AG04450 (cell line): ENCODE measurements around the gene DCLK2. TPM values are rescaled to one million over a fixed set of nuclear protein-coding genes. Genes with fewer than 3 reads are reported as not detected.

Experiments used
- CTCF ChIA-PET: fragments of 300-600, 350-600 bp; formaldehyde crosslinking; extraction: SDS; loops from one replicate; lab custom pipeline; 2022; ENCODE audit warnings: antibody characterized with exemption, inconsistent platforms; lab: Charles Lee
- POLR2A ChIA-PET: fragments of 350-600 bp; formaldehyde crosslinking; extraction: SDS; loops from one replicate; lab custom pipeline; 2021; ENCODE audit warnings: antibody characterized with exemption, inconsistent platforms; lab: Yijun Ruan, JAX
- DNase-seq: peaks from one replicate; pipeline ENCODE4 v3.0.0-alpha.2; 2011; ENCODE audit warnings: low read depth, low spot score
- H3K27ac ChIP-seq: one replicate; pipeline ENCODE4 v1.5.1; 2012; ENCODE audit warnings: low read depth, low read length, control low read depth
- H3K27me3 ChIP-seq: one replicate; pipeline ENCODE4 v1.6.0; 2012; ENCODE audit warnings: low read length; ENCODE audit not compliant: control insufficient read depth, insufficient read depth
- H3K4me3 ChIP-seq: 2 replicates; pipeline ENCODE4 v1.5.1; 2011; ENCODE audit warnings: mild to moderate bottlenecking, low read depth, low read length, control low read depth
- H3K9me3 ChIP-seq: 2 replicates; pipeline ENCODE4 v1.5.1; 2012; ENCODE audit warnings: low read length; ENCODE audit not compliant: control insufficient read depth, insufficient read depth
- CTCF ChIP-seq: IDR thresholded peaks from 2 replicates; pipeline ENCODE4 v1.5.1; 2011; ENCODE audit warnings: low read depth, low read length, control low read depth, inconsistent platforms
- polyA plus RNA-seq: library from polyadenylated mRNA; depleted of rRNA; stranded (reverse); fragments of >200 nt; gene quantifications from 2 replicates; pipeline ENCODE4 v1.2.3, GENCODE V29; 2011

The DCLK2 gene
- polyA plus RNA-seq, 1 experiment, result 7.3 TPM

DNA sequence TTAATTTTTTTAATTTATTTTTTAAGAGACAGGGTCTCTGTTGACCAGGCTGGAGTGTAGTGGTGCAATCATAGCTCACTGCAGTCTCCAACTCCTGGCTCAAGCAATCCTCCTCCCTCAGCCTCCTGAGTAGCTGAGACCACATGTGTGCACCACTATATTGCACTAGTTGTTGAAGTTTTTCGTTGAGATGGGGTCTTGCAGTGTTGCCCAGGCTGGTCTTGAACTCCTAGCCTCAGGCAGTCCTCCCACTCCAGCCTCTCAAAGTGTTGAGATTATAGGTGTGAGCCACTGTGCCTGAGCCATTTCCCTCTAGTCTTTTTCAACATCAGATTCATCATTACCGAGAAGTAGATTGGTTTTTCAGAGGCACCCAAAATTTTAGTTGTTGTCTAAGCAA, 165.7 kb downstream of the DCLK2 start:
- POLR2A ChIA-PET, result interaction anchor here (0.7 to 1.3 kb wide), 4 partner anchors 15 to 165 kb away, joined by 3 to 8 read pairs (median 4); no protein-coding TSS in a partner anchor

GRCh38 chr4:150244600-150244999, 166.4 kb downstream of the DCLK2 start:
- Histone ChIP-seq H3K27me3 (no peaks in the 10 kb centered on the region), H3K9me3 (no peaks in the 10 kb centered on the region), H3K27ac (no peak overlapping the region), H3K4me3 (no peak overlapping the region)
- no peak for TF ChIP-seq CTCF
- POLR2A ChIA-PET, result interaction anchor here (0.6 to 1.3 kb wide), 4 partner anchors 19 to 535 kb away, joined by 3 to 5 read pairs (median 3); no protein-coding TSS in a partner anchor
- DNase-seq, result no peak
- CTCF ChIA-PET, result interaction anchor here (0.7 to 4.6 kb wide), 14 partner anchors 14 to 622 kb away, joined by 3 to 54 read pairs (median 17); no protein-coding TSS in a partner anchor

More for the DNA sequence above, 165.7 kb downstream of the DCLK2 start:
- TF ChIP-seq CTCF, result no peak
- DNase-seq, result no peak
- Histone ChIP-seq H3K4me3 (no peak overlapping the region), H3K27ac (no peak overlapping the region), H3K9me3 (no peaks in the 10 kb centered on the region), H3K27me3 (no peaks in the 10 kb centered on the region)
- CTCF ChIA-PET, result interaction anchor here (0.6 to 4.6 kb wide), 30 partner anchors 8 to 1248 kb away, joined by 3 to 54 read pairs (median 8); no protein-coding TSS in a partner anchor

DNA sequence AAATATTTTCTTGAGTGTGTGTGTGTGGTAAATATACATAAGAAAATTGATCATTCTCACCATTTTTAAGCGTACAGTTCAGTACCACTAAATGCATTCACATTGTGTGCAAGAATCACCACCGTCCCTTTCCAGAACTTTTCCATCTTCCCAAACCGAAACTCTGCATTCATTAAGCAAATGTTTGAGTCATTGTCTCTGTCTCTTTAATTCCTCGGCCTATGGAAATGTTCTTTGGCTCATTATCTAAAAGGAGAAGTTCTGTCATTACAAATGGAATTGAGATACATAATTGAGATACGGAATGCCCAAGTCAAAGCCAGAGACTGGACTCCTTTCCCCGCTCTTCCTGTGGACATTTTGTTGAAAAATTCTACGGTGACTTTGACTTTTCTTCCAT, 168.9 kb downstream of the DCLK2 start:
- ChIA-PET CTCF (interaction anchor here (2.3 kb wide), 1 partner anchor 620 kb away, joined by 14 read pairs; no protein-coding TSS in a partner anchor), POLR2A (no interaction called here)
- Histone ChIP-seq H3K27ac (no peak overlapping the region), H3K9me3 (no peaks in the 10 kb centered on the region), H3K27me3 (no peaks in the 10 kb centered on the region), H3K4me3 (no peak overlapping the region)
- no peak for DNase-seq
- TF ChIP-seq CTCF, result no peak

- Histone ChIP-seq H3K9me3 (no peaks in the 10 kb centered on the region), H3K4me3 (no peak overlapping the region), H3K27me3 (no peaks in the 10 kb centered on the region), H3K27ac (no peak overlapping the region)
- ChIA-PET CTCF (interaction anchor here (0.6 to 2.3 kb wide), 3 partner anchors 25 to 619 kb away, joined by 3 to 14 read pairs (median 3); no protein-coding TSS in a partner anchor), POLR2A (interaction anchor here (0.6 kb wide), 1 partner anchor 19 kb away, joined by 4 read pairs; no protein-coding TSS in a partner anchor)
- no peak for DNase-seq
- TF ChIP-seq CTCF, result no peak
Observed at GRCh38 chr4:150248181-150248580, 169.9 kb downstream of the DCLK2 start.

DNA sequence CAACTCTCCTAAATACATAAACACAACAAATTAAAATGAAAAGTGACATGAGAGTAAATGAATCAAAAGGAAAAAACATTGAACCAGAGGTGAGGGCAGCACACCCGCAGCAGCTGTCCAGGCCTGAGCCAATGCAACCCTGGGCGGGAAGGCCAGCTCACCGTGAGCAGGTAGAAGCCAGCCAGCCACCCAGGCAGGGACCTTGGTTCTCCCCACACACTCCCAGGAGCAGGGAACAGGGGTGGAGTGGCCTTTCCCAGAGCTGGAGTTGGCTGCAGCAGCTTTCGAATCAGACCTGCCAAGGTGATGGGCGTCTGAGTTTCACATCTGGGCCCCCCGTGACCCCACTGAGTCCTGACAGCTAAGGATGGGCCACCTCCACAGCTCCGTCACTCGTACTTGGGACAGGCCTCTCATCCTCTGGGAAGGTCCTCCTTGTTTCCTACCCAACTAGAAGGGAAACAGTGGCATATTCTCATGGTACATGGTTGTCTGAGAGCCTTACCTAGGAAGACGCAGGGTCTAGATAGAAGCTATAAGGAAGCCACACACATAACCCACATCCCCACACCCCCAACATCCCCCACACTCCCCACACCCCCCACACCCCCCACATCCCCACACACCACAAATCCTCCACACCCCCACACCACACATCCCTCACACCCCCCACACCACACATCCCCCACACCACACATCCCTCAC, 172.2 kb downstream of the DCLK2 start:
- DNase-seq, result no peak
- no peaks in the 10 kb centered on the region for H3K9me3 ChIP-seq
- no peaks in the 10 kb centered on the region for H3K27me3 ChIP-seq
- peak overlapping the region; percentile 11 for H3K27ac ChIP-seq
- CTCF ChIA-PET, result interaction anchor here (0.7 to 1.1 kb wide), 2 partner anchors 167 to 254 kb away, joined by 3 to 4 read pairs; no protein-coding TSS in a partner anchor
- POLR2A ChIA-PET, result no interaction called here
- no peak for TF ChIP-seq CTCF
- H3K4me3 ChIP-seq, result no peak overlapping the region
